ENCODE measurements around the gene SMAD6. TPM values are rescaled to one million over a fixed set of nuclear protein-coding genes. Genes with fewer than 3 reads are reported as not detected.

The SMAD6 gene
- total RNA-seq, 1 donor = 1.9 TPM

GRCh38 chr15:66718220-66718988, 16.4 kb downstream of the SMAD6 start:
- H3K4me1 ChIP-seq (ENCODE audit: insufficient read depth, low read length) = peaks cover 16% of the 10 kb centered on the region
- H3K9me3 ChIP-seq (ENCODE audit: low read depth, low read length) = no peaks in the 10 kb centered on the region
- H3K27me3 ChIP-seq (ENCODE audit: insufficient read depth, low read length) = no peaks in the 10 kb centered on the region
- H3K4me3 ChIP-seq (ENCODE audit: low read length) = no peak overlapping the region

GRCh38 chr15:66719471-66719870, 17.4 kb downstream of the SMAD6 start:
- Histone ChIP-seq H3K4me1 (ENCODE audit: insufficient read depth, low read length) (peaks cover 7% of the 10 kb centered on the region), H3K9me3 (ENCODE audit: low read depth, low read length) (no peaks in the 10 kb centered on the region), H3K27me3 (ENCODE audit: insufficient read depth, low read length) (no peaks in the 10 kb centered on the region), H3K4me3 (ENCODE audit: low read length) (no peak overlapping the region)

- Histone ChIP-seq H3K27me3 (ENCODE audit: insufficient read depth, low read length) (no peaks in the 10 kb centered on the region), H3K4me1 (ENCODE audit: insufficient read depth, low read length) (peaks cover 5% of the 10 kb centered on the region)
Observed at GRCh38 chr15:66720206-66721010, 18.4 kb downstream of the SMAD6 start.

GRCh38 chr15:66721020-66721419, 19.0 kb downstream of the SMAD6 start:
- Histone ChIP-seq H3K4me3 (ENCODE audit: low read length) (no peak overlapping the region), H3K9me3 (ENCODE audit: low read depth, low read length) (no peaks in the 10 kb centered on the region), H3K4me1 (ENCODE audit: insufficient read depth, low read length) (peaks cover under 1% of the 10 kb centered on the region), H3K27me3 (ENCODE audit: insufficient read depth, low read length) (no peaks in the 10 kb centered on the region)

More at GRCh38 chr15:66720206-66721010, 18.4 kb downstream of the SMAD6 start:
- no peak overlapping the region for H3K4me3 ChIP-seq (ENCODE audit: low read length)
- no peaks in the 10 kb centered on the region for H3K9me3 ChIP-seq (ENCODE audit: low read depth, low read length)

- no peaks in the 10 kb centered on the region for H3K27me3 ChIP-seq (ENCODE audit: insufficient read depth, low read length)
- H3K4me3 ChIP-seq (ENCODE audit: low read length) = no peak overlapping the region
- H3K4me1 ChIP-seq (ENCODE audit: insufficient read depth, low read length) = no peaks in the 10 kb centered on the region
- no peaks in the 10 kb centered on the region for H3K9me3 ChIP-seq (ENCODE audit: low read depth, low read length)
Observed at GRCh38 chr15:66721501-66721937, 19.5 kb downstream of the SMAD6 start.

GRCh38 chr15:66721954-66722353, 19.9 kb downstream of the SMAD6 start:
- no peaks in the 10 kb centered on the region for H3K9me3 ChIP-seq (ENCODE audit: low read depth, low read length)
- H3K4me1 ChIP-seq (ENCODE audit: insufficient read depth, low read length) = no peaks in the 10 kb centered on the region
- H3K4me3 ChIP-seq (ENCODE audit: low read length) = no peak overlapping the region
- no peaks in the 10 kb centered on the region for H3K27me3 ChIP-seq (ENCODE audit: insufficient read depth, low read length)

GRCh38 chr15:66722757-66723540, 20.9 kb downstream of the SMAD6 start:
- no peak overlapping the region for H3K4me3 ChIP-seq (ENCODE audit: low read length)
- H3K27me3 ChIP-seq (ENCODE audit: insufficient read depth, low read length) = no peaks in the 10 kb centered on the region
- H3K4me1 ChIP-seq (ENCODE audit: insufficient read depth, low read length) = no peaks in the 10 kb centered on the region
- no peaks in the 10 kb centered on the region for H3K9me3 ChIP-seq (ENCODE audit: low read depth, low read length)

- Histone ChIP-seq H3K9me3 (ENCODE audit: low read depth, low read length) (no peaks in the 10 kb centered on the region), H3K4me1 (ENCODE audit: insufficient read depth, low read length) (no peaks in the 10 kb centered on the region), H3K4me3 (ENCODE audit: low read length) (no peak overlapping the region), H3K27me3 (ENCODE audit: insufficient read depth, low read length) (no peaks in the 10 kb centered on the region)
Observed at GRCh38 chr15:66723826-66724731, 22.0 kb downstream of the SMAD6 start.

GRCh38 chr15:66724732-66725463, 22.9 kb downstream of the SMAD6 start:
- no peaks in the 10 kb centered on the region for H3K4me1 ChIP-seq (ENCODE audit: insufficient read depth, low read length)
- H3K9me3 ChIP-seq (ENCODE audit: low read depth, low read length) = no peaks in the 10 kb centered on the region
- no peak overlapping the region for H3K4me3 ChIP-seq (ENCODE audit: low read length)
- H3K27me3 ChIP-seq (ENCODE audit: insufficient read depth, low read length) = no peaks in the 10 kb centered on the region

GRCh38 chr15:66725464-66725785, 23.4 kb downstream of the SMAD6 start:
- H3K27me3 ChIP-seq (ENCODE audit: insufficient read depth, low read length) = no peaks in the 10 kb centered on the region

GRCh38 chr15:66726386-66726785, 24.4 kb downstream of the SMAD6 start:
- Histone ChIP-seq H3K4me3 (ENCODE audit: low read length) (no peak overlapping the region), H3K4me1 (ENCODE audit: insufficient read depth, low read length) (no peaks in the 10 kb centered on the region), H3K27me3 (ENCODE audit: insufficient read depth, low read length) (no peaks in the 10 kb centered on the region), H3K9me3 (ENCODE audit: low read depth, low read length) (no peaks in the 10 kb centered on the region)

More at GRCh38 chr15:66725464-66725785, 23.4 kb downstream of the SMAD6 start:
- Histone ChIP-seq H3K4me1 (ENCODE audit: insufficient read depth, low read length) (no peaks in the 10 kb centered on the region), H3K4me3 (ENCODE audit: low read length) (no peak overlapping the region), H3K9me3 (ENCODE audit: low read depth, low read length) (no peaks in the 10 kb centered on the region)

- Histone ChIP-seq H3K4me3 (ENCODE audit: low read length) (no peak overlapping the region), H3K9me3 (ENCODE audit: low read depth, low read length) (no peaks in the 10 kb centered on the region), H3K4me1 (ENCODE audit: insufficient read depth, low read length) (no peaks in the 10 kb centered on the region), H3K27me3 (ENCODE audit: insufficient read depth, low read length) (no peaks in the 10 kb centered on the region)
Observed at GRCh38 chr15:66729331-66729951, 27.4 kb downstream of the SMAD6 start.

GRCh38 chr15:66730168-66731021, 28.4 kb downstream of the SMAD6 start:
- Histone ChIP-seq H3K27me3 (ENCODE audit: insufficient read depth, low read length) (no peaks in the 10 kb centered on the region), H3K9me3 (ENCODE audit: low read depth, low read length) (no peaks in the 10 kb centered on the region), H3K4me3 (ENCODE audit: low read length) (no peak overlapping the region), H3K4me1 (ENCODE audit: insufficient read depth, low read length) (no peaks in the 10 kb centered on the region)
